ENCODE measurements around the gene GAGE10.

- TF ChIP-seq POLR2AphosphoS5 (IDR thresholded peaks at IDR 0.05; ENCODE audit: low read depth, low read length) (no peak), CTCF (IDR thresholded peaks at IDR 0.05) (no peak), SIN3A (IDR thresholded peaks at IDR 0.05; ENCODE audit: borderline replicate concordance, insufficient read depth, low read depth, low read length) (no peak)
These were observed 39.8 kb upstream of the GAGE10 start for GRCh38 chrX:49263631-49264030.

Measured in Panc1 (cell line).